H1 (cell line): ENCODE data around the gene COPS9. TPM values are rescaled to one million over a fixed set of nuclear protein-coding genes. Genes with fewer than 3 reads are reported as not detected.

Experiments used
- CBX8 ChIP-seq: fragments of 300-800, 300-1000 bp; sonication (generic); IDR thresholded peaks from 2 replicates; pipeline ENCODE4 v1.7.1; 2016; ENCODE audit warnings: low read depth, low read length, borderline replicate concordance
- CHD2 ChIP-seq: IDR thresholded peaks from 2 replicates; pipeline ENCODE4 v1.6.1; 2012; ENCODE audit warnings: low read length, improper control_type of control experiment
- polyA plus RNA-seq, 7 experiments: library from polyadenylated mRNA; depleted of rRNA in 3 of 7; stranded (reverse) in 5 of 7; unstranded in 2 of 7; fragments of >200 nt in 5 of 7; fragments of 200-250 nt in 2 of 7; gene quantifications; 1 replicate in 5 of 7; 2 replicates in 1 of 7; 4 replicates in 1 of 7; pipeline versions ENCODE4 v1.2.1 to v1.2.3, GENCODE V29; 2011 to 2013; ENCODE audit warnings: missing spikeins in 2 of 7, mixed read lengths in 2 of 7
- total RNA-seq: library from RNA; stranded (reverse); fragmentation: NEBNext Ultra II Directional; extraction: Animal tissue kit (Norgen Biotek cat#: 25700); gene quantifications from 2 replicates; pipeline ENCODE4 v1.2.1, GENCODE V29; 2021
- TF ChIP-seq, protein P1 (sequence below): fragments of 300-600 bp; sonication (generic); IDR thresholded peaks from 2 replicates; pipeline ENCODE4 v1.7.1; 2012; ENCODE audit warnings: low read length, moderate library complexity, mild to moderate bottlenecking, inconsistent platforms; ENCODE audit not compliant: insufficient replicate concordance
- TF ChIP-seq, protein P2 (sequence below): IDR thresholded peaks from 2 replicates; pipeline ENCODE4 v1.6.1; 2011; ENCODE audit warnings: low read length, improper control_type of control experiment

Gene COPS9
- total and polyA plus RNA-seq, 2 of the 8 experiments (the other 6 are each of a cell fraction or from before 2014, with no cell fraction given), result 154 to 234 TPM

DNA sequence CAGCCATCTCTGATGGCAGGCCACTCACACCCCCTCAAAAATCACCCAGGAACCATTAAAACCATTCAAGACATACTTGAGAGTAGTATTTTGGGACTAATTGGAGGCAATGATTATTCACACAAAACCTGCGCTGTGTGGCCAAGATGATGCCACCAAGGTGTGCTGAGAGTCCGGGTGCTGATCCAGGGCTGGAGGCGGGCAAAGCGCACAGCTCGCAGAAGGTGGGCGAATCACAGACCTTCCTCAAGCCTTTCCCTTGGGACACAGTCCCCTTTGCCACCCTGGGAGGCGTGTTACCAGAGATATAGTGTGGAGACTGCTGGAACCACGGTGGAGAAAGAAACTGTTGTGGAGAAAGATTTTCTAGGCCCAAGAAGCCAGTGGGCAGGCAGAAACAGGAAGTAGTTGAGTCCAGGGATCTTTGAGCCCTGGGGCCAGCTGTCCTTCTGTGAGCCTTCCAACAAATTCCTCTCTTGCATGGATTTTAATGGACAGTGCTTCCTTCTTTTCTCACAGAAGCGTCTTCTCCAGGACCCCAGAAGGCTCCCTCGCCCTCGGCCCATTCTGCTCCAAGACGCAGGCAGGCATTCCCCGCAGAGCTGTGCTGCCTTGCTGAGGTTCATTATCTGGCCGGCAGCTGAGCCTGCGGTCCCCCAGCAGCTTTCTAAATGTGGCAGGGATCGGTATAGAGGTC is 8.0 kb downstream of the COPS9 start (continued):
- TF ChIP-seq, protein P1, sequence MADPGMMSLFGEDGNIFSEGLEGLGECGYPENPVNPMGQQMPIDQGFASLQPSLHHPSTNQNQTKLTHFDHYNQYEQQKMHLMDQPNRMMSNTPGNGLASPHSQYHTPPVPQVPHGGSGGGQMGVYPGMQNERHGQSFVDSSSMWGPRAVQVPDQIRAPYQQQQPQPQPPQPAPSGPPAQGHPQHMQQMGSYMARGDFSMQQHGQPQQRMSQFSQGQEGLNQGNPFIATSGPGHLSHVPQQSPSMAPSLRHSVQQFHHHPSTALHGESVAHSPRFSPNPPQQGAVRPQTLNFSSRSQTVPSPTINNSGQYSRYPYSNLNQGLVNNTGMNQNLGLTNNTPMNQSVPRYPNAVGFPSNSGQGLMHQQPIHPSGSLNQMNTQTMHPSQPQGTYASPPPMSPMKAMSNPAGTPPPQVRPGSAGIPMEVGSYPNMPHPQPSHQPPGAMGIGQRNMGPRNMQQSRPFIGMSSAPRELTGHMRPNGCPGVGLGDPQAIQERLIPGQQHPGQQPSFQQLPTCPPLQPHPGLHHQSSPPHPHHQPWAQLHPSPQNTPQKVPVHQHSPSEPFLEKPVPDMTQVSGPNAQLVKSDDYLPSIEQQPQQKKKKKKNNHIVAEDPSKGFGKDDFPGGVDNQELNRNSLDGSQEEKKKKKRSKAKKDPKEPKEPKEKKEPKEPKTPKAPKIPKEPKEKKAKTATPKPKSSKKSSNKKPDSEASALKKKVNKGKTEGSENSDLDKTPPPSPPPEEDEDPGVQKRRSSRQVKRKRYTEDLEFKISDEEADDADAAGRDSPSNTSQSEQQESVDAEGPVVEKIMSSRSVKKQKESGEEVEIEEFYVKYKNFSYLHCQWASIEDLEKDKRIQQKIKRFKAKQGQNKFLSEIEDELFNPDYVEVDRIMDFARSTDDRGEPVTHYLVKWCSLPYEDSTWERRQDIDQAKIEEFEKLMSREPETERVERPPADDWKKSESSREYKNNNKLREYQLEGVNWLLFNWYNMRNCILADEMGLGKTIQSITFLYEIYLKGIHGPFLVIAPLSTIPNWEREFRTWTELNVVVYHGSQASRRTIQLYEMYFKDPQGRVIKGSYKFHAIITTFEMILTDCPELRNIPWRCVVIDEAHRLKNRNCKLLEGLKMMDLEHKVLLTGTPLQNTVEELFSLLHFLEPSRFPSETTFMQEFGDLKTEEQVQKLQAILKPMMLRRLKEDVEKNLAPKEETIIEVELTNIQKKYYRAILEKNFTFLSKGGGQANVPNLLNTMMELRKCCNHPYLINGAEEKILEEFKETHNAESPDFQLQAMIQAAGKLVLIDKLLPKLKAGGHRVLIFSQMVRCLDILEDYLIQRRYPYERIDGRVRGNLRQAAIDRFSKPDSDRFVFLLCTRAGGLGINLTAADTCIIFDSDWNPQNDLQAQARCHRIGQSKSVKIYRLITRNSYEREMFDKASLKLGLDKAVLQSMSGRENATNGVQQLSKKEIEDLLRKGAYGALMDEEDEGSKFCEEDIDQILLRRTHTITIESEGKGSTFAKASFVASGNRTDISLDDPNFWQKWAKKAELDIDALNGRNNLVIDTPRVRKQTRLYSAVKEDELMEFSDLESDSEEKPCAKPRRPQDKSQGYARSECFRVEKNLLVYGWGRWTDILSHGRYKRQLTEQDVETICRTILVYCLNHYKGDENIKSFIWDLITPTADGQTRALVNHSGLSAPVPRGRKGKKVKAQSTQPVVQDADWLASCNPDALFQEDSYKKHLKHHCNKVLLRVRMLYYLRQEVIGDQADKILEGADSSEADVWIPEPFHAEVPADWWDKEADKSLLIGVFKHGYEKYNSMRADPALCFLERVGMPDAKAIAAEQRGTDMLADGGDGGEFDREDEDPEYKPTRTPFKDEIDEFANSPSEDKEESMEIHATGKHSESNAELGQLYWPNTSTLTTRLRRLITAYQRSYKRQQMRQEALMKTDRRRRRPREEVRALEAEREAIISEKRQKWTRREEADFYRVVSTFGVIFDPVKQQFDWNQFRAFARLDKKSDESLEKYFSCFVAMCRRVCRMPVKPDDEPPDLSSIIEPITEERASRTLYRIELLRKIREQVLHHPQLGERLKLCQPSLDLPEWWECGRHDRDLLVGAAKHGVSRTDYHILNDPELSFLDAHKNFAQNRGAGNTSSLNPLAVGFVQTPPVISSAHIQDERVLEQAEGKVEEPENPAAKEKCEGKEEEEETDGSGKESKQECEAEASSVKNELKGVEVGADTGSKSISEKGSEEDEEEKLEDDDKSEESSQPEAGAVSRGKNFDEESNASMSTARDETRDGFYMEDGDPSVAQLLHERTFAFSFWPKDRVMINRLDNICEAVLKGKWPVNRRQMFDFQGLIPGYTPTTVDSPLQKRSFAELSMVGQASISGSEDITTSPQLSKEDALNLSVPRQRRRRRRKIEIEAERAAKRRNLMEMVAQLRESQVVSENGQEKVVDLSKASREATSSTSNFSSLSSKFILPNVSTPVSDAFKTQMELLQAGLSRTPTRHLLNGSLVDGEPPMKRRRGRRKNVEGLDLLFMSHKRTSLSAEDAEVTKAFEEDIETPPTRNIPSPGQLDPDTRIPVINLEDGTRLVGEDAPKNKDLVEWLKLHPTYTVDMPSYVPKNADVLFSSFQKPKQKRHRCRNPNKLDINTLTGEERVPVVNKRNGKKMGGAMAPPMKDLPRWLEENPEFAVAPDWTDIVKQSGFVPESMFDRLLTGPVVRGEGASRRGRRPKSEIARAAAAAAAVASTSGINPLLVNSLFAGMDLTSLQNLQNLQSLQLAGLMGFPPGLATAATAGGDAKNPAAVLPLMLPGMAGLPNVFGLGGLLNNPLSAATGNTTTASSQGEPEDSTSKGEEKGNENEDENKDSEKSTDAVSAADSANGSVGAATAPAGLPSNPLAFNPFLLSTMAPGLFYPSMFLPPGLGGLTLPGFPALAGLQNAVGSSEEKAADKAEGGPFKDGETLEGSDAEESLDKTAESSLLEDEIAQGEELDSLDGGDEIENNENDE, result no peak
- no peak for TF ChIP-seq CHD2
- no peak for TF ChIP-seq CBX8
- TF ChIP-seq, protein P2, sequence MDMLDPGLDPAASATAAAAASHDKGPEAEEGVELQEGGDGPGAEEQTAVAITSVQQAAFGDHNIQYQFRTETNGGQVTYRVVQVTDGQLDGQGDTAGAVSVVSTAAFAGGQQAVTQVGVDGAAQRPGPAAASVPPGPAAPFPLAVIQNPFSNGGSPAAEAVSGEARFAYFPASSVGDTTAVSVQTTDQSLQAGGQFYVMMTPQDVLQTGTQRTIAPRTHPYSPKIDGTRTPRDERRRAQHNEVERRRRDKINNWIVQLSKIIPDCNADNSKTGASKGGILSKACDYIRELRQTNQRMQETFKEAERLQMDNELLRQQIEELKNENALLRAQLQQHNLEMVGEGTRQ, result no peak
